ENCODE measurements around the gene LIFR.
"Not testable (repeated sequence)": the region's sequence is repeated elsewhere in the genome, so short reads cannot be mapped to it uniquely, and the experiment has no call there.

LIFR gene, protein sequence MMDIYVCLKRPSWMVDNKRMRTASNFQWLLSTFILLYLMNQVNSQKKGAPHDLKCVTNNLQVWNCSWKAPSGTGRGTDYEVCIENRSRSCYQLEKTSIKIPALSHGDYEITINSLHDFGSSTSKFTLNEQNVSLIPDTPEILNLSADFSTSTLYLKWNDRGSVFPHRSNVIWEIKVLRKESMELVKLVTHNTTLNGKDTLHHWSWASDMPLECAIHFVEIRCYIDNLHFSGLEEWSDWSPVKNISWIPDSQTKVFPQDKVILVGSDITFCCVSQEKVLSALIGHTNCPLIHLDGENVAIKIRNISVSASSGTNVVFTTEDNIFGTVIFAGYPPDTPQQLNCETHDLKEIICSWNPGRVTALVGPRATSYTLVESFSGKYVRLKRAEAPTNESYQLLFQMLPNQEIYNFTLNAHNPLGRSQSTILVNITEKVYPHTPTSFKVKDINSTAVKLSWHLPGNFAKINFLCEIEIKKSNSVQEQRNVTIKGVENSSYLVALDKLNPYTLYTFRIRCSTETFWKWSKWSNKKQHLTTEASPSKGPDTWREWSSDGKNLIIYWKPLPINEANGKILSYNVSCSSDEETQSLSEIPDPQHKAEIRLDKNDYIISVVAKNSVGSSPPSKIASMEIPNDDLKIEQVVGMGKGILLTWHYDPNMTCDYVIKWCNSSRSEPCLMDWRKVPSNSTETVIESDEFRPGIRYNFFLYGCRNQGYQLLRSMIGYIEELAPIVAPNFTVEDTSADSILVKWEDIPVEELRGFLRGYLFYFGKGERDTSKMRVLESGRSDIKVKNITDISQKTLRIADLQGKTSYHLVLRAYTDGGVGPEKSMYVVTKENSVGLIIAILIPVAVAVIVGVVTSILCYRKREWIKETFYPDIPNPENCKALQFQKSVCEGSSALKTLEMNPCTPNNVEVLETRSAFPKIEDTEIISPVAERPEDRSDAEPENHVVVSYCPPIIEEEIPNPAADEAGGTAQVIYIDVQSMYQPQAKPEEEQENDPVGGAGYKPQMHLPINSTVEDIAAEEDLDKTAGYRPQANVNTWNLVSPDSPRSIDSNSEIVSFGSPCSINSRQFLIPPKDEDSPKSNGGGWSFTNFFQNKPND

DNA sequence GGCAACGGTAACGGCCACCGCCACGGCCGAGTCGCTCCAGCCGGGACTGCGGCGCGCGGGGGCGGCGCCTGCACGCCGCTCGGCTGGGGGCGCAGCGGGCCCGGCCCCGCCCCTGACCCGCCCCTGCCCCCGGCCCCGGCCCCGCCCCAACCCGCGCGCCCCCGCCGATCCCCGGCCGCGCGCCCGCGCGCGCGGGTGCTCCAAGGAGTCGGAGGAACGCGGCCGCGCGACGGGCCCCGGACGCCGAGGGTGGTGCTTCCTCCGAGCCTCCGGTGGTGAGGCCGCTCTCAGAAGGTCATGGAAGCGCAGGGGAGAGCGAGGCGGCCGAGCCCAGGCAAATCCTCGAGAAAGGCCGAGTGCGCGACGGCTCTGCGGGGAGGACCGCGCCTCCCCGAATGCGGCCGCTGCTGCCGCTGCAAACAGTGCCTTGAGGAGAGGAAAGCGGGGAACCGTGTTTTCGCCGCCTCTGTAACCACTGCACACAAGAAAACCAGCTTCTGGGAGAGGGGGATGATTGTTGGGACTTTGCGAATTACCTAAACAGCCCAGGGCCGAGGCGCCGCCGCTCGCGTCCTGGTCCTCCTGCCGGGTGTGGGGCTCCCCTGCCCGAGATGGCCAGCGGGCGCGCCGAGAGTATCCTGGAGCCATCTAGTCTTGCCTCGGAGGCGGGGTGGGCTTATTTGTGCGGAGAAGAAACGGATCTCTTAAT lies at the start of gene LIFR:
TSS of gene LIFR (minus strand) at position 48 of the 709 bp plus-strand sequence. CDS start 25,999 bp downstream, outside the sequence.
- DNase-seq, result peak; percentile 36

GRCh38 chr5:38605610-38606009 lies 49.2 kb upstream of the LIFR start:
- no peak for DNase-seq

GRCh38 chr5:38603691-38604090 lies 47.2 kb upstream of the LIFR start:
- DNase-seq, result no peak

GRCh38 chr5:38602641-38603040 lies 46.2 kb upstream of the LIFR start:
- DNase-seq, result no peak

GRCh38 chr5:38601863-38602298 lies 45.4 kb upstream of the LIFR start:
- DNase-seq, result no peak

DNA sequence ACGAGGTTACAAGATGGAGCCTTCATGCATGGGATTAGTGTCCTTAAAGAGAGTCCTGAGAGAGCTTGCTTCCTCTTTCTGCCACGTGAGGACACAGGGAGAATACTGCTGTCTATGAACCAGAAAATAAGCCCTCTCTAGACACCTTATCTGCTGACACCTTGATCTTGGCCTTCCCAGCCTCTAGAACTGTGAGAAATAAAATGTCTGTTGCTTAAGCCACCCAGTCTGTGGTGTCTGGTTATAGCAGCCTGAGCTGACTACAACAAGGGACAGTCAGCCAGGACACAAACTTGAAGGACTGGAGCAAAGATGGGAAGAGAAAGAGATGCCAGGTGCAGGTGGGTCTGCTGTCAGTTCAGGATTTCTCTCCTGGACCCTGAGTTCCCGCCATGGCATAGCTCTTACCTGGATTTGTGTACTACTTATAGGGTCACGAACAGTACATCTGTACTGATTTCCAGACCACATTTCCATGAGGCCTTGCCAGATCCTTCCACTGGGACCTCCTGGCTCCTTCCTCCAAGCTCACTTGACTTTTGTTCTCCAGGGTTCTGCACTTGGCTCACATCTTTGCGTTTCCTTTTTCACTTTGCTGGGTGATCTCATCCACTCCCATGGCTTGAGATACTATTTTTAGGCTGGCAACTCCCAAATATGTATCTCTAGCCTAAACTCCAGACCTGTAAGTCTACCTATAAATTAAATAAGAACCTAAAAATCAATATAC lies 44.9 kb upstream of the LIFR start:
- no peak for DNase-seq

DNA sequence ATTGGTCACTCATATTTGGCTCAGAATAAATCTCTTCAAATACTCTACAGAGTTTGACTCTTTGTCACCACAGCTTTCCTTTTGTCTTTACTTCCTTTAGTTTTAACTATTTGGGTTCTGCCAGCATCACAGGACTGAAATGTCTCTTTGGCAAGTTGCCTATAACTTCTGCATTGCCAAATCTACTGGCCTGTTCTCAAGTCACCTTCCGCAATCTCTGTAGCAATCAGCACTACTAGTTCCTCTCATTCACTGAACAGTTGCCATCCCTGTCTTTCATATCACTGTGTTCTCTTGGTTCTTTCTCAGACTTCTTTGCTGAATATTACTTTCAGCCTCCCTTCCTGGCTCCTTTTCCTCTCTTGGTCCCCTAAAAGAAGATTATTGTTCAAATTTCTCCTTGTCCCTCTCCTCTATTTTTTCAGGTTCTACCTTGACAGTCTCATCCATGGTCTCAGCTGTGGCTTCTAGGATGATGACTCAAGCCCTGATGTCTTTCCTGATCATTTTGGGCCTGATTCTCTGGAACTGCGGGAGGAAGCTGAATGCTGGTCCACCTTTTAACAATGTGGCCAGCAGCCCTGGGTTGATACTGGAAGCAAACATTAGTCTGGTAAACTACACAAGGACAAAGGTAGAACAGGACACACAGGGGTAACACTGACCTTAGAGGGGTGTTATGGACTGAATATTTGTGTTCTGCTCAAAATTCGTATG lies 44.0 kb upstream of the LIFR start:
- DNase-seq, result no peak

DNA sequence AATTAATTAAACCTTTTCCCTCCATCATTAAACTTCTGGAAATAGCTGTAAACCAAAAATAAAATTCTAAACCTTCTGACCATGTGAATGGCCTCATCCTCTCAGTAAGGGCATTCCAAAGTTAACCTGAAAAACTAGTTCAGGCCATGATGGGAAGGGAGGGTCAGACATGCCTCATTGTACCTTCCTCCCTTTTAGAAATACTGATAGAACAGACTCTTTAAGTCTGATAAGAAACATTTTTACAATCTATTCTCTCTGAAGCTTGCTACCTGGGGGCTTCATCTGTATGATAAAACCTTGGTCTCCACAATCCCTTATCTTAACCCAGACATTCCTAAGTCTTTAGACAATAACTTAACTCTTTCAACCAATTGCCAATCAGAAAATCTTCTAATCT lies 43.3 kb upstream of the LIFR start:
- not testable (repeated sequence) for DNase-seq

DNA sequence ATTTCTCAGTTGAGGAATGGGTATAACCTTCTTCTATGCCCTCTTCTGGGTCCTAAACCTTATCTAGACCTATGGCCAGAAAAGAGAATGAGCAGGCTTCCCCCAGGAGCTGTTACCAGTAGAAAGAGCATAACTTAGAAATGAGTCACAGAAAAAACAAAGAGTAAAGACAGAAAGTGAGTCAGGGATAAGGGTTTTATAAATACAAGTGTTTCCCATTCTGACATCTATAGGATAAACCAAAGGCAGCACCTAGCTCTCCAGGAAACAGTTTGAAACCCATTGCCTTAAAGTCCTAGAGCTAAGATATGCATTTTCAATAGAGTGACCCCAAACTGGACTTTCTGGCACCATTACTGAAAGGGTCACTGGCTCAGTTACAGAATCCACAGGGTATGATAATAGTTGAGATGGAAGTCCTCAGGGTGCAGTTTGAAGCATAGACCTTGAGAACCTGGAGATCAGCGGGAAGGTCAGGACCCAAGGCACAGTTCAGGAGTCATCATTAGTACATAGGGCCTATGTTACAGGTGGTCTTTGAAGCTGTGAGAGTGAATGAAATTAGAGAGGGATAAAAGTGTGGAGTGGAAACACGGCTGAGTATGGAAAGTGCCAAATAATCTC lies 42.7 kb upstream of the LIFR start:
- no peak for DNase-seq

DNA sequence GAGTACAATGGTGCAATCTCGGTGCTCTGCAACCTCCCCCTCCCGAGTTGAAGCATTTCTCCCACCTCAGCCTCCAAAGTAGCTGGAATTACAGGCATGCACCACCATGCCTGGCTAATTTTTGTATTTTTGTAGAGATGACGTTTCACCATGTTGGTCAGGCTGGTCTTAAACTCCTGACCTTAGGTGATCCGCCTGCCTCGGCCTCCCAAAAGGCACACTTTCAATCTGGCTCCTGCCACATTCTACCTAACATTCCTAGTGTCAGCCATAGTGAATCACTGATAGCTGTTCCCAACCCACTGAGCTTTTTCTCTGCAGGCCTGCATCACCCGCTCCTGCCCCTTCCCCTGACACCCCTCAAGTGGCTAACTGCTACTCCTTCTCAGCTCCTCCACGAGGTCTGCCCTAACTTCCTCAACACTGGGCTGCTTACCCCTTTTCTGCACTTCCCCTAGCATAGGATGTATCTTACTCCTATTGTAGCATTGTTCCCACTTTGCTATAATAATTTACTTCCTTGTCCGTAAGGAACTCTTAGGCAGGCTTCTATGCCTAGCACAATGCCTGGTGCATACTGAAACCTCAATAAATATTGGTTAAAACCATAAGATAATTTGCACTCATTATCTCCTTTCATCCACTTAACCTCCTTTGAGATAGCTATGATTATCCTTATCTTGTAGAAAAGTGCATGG lies 42.0 kb upstream of the LIFR start:
- no peak for DNase-seq

- DNase-seq, result no peak
Observed at GRCh38 chr5:38596981-38597380, 40.5 kb upstream of the LIFR start.

GRCh38 chr5:38595132-38595745 lies 38.8 kb upstream of the LIFR start:
- DNase-seq, result no peak

DNA sequence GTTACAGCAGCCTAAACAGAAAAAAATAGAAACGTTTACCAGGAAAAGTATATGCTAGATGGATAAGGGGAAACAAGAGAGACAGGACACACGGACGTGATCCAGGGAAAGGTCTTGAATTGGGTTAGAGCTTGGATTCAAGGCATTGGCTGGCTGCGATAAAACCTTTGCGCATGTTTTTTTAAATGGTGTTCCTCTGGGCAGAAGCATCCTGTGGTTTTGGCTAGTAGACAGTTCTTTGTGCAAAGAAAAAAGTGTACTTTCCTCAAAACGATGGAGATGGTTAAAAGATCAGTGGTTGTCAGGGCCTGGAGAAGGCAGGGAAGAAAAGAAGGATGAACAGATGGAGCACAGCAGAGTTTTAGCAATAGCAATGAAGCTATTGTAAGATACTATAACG lies 37.5 kb upstream of the LIFR start:
- no peak for DNase-seq

DNA sequence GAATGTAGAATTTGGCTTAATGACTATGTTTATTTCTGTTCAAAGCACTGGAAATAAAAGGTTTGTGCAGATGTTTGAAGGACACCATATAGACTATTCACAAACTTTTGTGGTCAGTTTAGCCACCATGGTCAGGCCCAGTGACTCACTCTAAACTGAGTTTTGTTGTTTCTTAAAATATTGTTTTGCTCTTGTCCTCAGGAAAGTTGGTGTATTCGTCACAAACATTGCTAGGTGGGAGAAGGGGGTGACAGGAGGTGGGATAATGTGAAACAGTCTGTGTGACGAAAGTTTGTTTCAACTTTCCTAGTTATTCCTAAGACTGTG lies 35.0 kb upstream of the LIFR start:
- no peak for DNase-seq

- DNase-seq, result no peak
Observed at GRCh38 chr5:38590838-38591522, 34.5 kb upstream of the LIFR start.

DNA sequence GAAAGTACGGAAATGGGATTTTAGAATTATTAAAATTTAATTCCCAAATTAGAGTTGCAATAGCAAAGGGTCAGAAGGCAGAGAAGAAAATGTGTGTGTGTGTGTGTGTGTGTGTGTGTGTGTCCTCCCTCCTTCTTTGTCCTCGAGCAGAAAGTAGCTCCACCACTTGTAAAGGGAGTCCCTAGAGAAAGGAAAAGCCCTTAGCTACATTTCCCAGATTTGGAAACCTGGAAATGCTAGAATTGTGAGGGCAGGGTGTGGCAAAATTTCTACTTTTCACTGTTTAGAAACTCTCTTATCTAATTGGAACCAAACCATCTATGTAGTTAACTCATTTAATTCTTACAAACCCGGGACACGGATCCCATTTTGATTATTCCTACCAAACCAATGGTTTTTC lies 33.2 kb upstream of the LIFR start:
- no peak for DNase-seq

- DNase-seq, result no peak
Observed at GRCh38 chr5:38585816-38586215, 29.4 kb upstream of the LIFR start.

- DNase-seq, result no peak
Observed at GRCh38 chr5:38583500-38583899, 27.1 kb upstream of the LIFR start.

DNA sequence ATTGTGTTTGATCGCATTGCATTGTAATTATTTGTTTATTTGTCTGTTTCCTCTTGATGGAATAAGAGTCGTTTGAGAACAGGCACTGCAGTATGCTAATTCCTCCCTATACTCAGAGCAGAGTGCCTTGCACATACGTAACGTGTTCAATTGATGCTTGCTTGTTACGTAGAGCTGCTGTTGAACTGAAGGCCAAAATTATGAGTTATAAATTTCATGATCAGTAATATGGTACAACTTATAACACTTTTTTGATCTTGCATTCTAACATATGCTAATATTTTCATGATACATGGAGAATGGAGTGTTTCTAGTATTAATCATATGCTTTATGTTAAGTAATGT lies 26.5 kb upstream of the LIFR start:
- DNase-seq, result no peak
